Vagina (tissue), 2 donors: ENCODE measurements around the gene APLN. TPM values are rescaled to one million over a fixed set of nuclear protein-coding genes. Genes with fewer than 3 reads are reported as not detected.

Experiments
- DNase-seq, 2 donors: peaks; one replicate each; pipeline ENCODE4 v3.0.0-alpha.2; 2017; ENCODE audit errors: extremely low spot score in 2 of 2
- H3K27ac ChIP-seq: fragments of 200-600 bp; sonication (generic); one replicate; pipeline ENCODE4 v1.5.1; 2019
- H3K27me3 ChIP-seq: fragments of 200-600 bp; sonication (generic); one replicate; pipeline ENCODE4 v1.5.1; 2019
- H3K36me3 ChIP-seq, 2 donors: fragments of 200-600 bp; sonication (generic); one replicate each; pipeline ENCODE4 v1.5.1; 2017 to 2019
- H3K4me1 ChIP-seq: fragments of 200-600 bp; sonication (generic); one replicate; pipeline ENCODE4 v1.5.1; 2019
- H3K4me3 ChIP-seq, 2 donors: fragments of 200-600 bp; sonication (generic); 1 replicate in 1 of 2; 2 replicates in 1 of 2; pipeline ENCODE4 v1.5.1; 2016 to 2019
- H3K9me3 ChIP-seq: fragments of 200-600 bp; sonication (generic); one replicate; pipeline ENCODE4 v1.5.1; 2019
- POLR2A ChIP-seq, 2 donors: fragments of 450-650 bp; IDR thresholded peaks; one replicate each; pipeline ENCODE4 v1.6.1; 2017; ENCODE audit warnings: antibody characterized with exemption in 2 of 2, mild to moderate bottlenecking in 2 of 2, moderate library complexity in 2 of 2
- POLR2AphosphoS5 ChIP-seq, 2 donors: sonication (generic); formaldehyde crosslinking; IDR thresholded peaks; one replicate each; pipeline ENCODE4 v1.9.0; 2017; ENCODE audit warnings: antibody characterized with exemption in 2 of 2, mild to moderate bottlenecking in 2 of 2, low read depth in 1 of 2; ENCODE audit not compliant: insufficient read depth in 1 of 2
- intact Hi-C: fragments of 100-400 bp; cut with DNase I; formaldehyde crosslinking; loops from one replicate; pipeline ENCODE4 v1.15.1; 2023
- total RNA-seq: library from RNA; depleted of rRNA; stranded (reverse); fragments of >200 nt; gene quantifications from one replicate; pipeline ENCODE4 v1.2.3, GENCODE V29; 2016
- TF ChIP-seq, protein P1 (sequence below), 3 experiments: fragments of 450-650 bp in 2 of 3; fragments of 200-600 bp in 1 of 3; sonication (generic) in 1 of 3; IDR thresholded peaks; one replicate each; pipeline ENCODE4 v1.5.1; 2017 to 2019; ENCODE audit warnings: antibody characterized with exemption in 3 of 3, mild to moderate bottlenecking in 2 of 3, moderate library complexity in 2 of 3

APLN gene
- total RNA-seq, 1 donor from 2014 or later = not detected

DNA sequence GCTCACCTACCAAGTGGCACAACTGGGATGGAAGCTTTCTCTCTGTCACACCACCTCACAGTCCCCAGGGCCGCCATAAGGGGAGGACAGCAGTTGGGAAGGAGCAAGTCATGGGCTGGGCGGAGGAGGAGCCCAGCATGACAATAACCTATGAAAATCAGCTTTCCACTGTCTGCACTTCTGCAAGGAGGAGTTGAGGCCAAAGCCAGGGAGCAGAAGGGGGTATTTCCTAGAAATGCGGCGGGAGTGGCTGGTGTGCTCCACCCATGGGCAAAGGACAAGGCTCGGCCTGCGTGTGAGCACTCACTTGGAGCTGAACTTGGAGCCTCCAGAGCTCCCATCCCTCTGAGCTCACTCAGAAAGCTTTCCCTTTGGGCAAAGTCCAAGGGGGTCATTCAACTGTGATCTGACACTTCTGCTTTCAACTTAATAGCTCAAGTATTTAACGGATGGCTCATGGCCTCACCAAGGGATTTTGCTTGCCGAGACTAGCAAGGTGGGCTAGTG lies 18.5 kb downstream of the APLN start:
- intact Hi-C loops = loop anchor here (10.0 kb wide), 1 partner anchor 89 kb away; no protein-coding TSS in a partner anchor
- peaks cover 6% of the 10 kb centered on the region for H3K4me1 ChIP-seq
- H3K36me3 ChIP-seq = no peaks in the 10 kb centered on the region
- DNase-seq = no peak
- no peaks in the 10 kb centered on the region for H3K9me3 ChIP-seq
- H3K4me3 ChIP-seq = no peak overlapping the region
- no peaks in the 10 kb centered on the region for H3K27me3 ChIP-seq
- TF ChIP-seq POLR2AphosphoS5 (IDR thresholded peaks at IDR 0.05; ENCODE audit: insufficient read depth in 1 of 2, low read depth in 1 of 2) (no peak), POLR2A (IDR thresholded peaks at IDR 0.05) (no peak)
- TF ChIP-seq, protein P1, sequence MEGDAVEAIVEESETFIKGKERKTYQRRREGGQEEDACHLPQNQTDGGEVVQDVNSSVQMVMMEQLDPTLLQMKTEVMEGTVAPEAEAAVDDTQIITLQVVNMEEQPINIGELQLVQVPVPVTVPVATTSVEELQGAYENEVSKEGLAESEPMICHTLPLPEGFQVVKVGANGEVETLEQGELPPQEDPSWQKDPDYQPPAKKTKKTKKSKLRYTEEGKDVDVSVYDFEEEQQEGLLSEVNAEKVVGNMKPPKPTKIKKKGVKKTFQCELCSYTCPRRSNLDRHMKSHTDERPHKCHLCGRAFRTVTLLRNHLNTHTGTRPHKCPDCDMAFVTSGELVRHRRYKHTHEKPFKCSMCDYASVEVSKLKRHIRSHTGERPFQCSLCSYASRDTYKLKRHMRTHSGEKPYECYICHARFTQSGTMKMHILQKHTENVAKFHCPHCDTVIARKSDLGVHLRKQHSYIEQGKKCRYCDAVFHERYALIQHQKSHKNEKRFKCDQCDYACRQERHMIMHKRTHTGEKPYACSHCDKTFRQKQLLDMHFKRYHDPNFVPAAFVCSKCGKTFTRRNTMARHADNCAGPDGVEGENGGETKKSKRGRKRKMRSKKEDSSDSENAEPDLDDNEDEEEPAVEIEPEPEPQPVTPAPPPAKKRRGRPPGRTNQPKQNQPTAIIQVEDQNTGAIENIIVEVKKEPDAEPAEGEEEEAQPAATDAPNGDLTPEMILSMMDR (IDR thresholded peaks at IDR 0.05) = no peak
- no peak overlapping the region for H3K27ac ChIP-seq

DNA sequence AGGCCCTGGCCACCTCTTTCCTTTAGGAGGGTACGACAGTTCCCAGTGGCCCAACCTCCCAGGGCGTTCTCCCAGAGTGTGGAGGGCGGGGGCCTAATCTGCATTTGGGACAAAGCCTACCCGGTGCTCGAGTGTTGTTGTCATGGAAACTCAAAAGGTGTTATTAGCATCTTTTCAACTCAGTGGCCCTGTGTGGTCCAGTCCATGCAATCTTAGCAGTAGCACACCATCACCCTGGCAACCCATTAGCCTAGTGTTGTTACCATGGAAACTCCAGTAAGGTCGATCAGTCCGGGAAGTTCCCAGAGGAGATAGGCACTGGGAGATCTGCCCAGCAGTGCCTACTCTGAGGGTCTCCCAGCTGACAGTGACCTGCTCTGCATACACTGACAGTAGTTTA lies 20.2 kb downstream of the APLN start:
- no peaks in the 10 kb centered on the region for H3K27me3 ChIP-seq
- no peaks in the 10 kb centered on the region for H3K9me3 ChIP-seq
- H3K36me3 ChIP-seq = no peaks in the 10 kb centered on the region
- H3K4me3 ChIP-seq = no peak overlapping the region
- intact Hi-C loops = loop anchor here (10.0 kb wide), 1 partner anchor 90 kb away; no protein-coding TSS in a partner anchor
- H3K27ac ChIP-seq = no peak overlapping the region
- peaks cover 12% of the 10 kb centered on the region for H3K4me1 ChIP-seq
- TF ChIP-seq, protein P1 (IDR thresholded peaks at IDR 0.05) = no peak
- no peak for DNase-seq

DNA sequence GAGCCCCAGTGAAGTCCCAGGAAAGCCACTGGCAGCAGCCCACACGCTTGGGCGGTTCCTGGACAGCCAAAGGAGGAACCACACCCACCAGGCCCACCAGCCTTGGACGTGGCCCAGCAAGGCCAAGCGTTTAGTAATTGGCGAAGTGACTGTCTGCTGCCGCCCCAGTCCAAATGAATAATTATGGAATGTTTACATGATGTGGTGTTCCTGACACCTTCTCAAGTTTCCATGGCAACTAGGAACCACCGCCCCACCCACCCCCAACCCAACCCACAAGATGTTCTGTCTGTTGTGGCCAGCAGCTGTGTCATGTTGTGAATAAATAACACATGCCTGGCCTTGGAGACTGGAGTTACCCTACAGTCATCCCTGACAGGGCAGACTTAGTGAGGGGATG lies 22.3 kb downstream of the APLN start:
- intact Hi-C loops = loop anchor here (10.0 kb wide), 1 partner anchor 92 kb away; no protein-coding TSS in a partner anchor
- Histone ChIP-seq H3K36me3 (no peaks in the 10 kb centered on the region), H3K27me3 (no peaks in the 10 kb centered on the region), H3K4me3 (no peak overlapping the region), H3K9me3 (no peaks in the 10 kb centered on the region), H3K27ac (no peak overlapping the region), H3K4me1 (peaks cover 12% of the 10 kb centered on the region)
- no peak for TF ChIP-seq POLR2A (IDR thresholded peaks at IDR 0.05)
- no peak for DNase-seq

DNA sequence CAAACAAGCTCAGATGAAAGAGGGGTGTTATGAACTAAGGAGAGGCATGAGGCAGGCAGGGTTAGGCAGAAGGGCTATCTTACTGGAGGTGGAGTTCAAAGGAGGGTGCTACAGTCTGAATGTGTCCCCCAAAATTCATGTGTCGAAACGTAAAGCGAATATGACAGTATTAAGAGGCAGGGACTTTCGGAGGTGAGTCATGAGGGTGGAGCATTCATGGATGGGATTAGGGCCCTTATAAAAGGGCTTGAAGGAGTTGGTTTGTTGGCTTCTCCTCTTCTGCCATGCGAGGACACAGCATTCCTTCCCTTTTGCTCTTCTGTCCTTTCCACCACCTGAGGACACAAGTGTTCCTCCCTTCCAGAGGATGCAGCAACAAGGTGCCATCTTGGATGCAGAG lies 22.9 kb downstream of the APLN start:
- Histone ChIP-seq H3K9me3 (no peaks in the 10 kb centered on the region), H3K4me1 (peaks cover 8% of the 10 kb centered on the region), H3K27me3 (no peaks in the 10 kb centered on the region), H3K4me3 (no peak overlapping the region), H3K27ac (no peak overlapping the region), H3K36me3 (no peaks in the 10 kb centered on the region)
- DNase-seq = no peak
- TF ChIP-seq, protein P1 (IDR thresholded peaks at IDR 0.05) = no peak
- TF ChIP-seq POLR2AphosphoS5 (IDR thresholded peaks at IDR 0.05; ENCODE audit: insufficient read depth in 1 of 2, low read depth in 1 of 2) (no peak), POLR2A (IDR thresholded peaks at IDR 0.05) (no peak)
- intact Hi-C loops = loop anchor here (10.0 kb wide), 1 partner anchor 93 kb away; no protein-coding TSS in a partner anchor

DNA sequence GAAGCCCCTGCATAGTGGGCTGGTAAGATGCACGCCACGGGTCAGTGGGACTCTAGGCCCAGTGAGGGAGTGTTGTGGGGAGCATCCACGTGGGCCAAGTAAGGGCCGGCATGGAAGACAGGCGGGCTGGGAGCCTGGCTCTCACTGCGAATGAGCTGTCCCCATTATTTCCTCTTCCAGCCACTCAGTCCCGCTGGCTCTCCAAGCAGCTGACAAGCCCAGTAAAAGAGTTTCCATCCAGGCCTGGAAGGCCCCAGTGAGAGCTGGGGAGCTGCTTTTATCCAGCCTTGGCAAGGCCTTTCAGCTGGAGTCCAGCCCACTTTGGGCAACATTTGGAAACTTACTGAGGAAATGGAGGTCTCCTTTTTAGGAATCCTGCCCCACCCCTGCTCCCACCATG lies 24.9 kb downstream of the APLN start:
- H3K27ac ChIP-seq = no peak overlapping the region
- no peak for DNase-seq
- no peaks in the 10 kb centered on the region for H3K9me3 ChIP-seq
- peaks cover 8% of the 10 kb centered on the region for H3K4me1 ChIP-seq
- H3K4me3 ChIP-seq = no peak overlapping the region
- no peaks in the 10 kb centered on the region for H3K36me3 ChIP-seq
- intact Hi-C loops = loop anchor here (10.0 kb wide), 2 partner anchors 95 to 275 kb away; partner anchors contain the start of gene UTP14A
- no peaks in the 10 kb centered on the region for H3K27me3 ChIP-seq
- TF ChIP-seq POLR2A (IDR thresholded peaks at IDR 0.05) (no peak), POLR2AphosphoS5 (IDR thresholded peaks at IDR 0.05; ENCODE audit: insufficient read depth in 1 of 2, low read depth in 1 of 2) (no peak)
- TF ChIP-seq, protein P1 (IDR thresholded peaks at IDR 0.05) = no peak
